GM21786 (cell line): Measurements from ENCODE around the gene RTBDN.
A peak's percentile ranks its signal among the peaks of the same experiment; 100 is the strongest.
"Not testable (repeated sequence)": the region's sequence is repeated elsewhere in the genome, so short reads cannot be mapped to it uniquely, and the experiment has no call there.

ENCODE experiments used
- ATAC-seq: cut with Tn5 transposase; IDR thresholded peaks from one replicate; pipeline ENCODE4 v1.9.1; 2021; ENCODE audit not compliant: unreplicated experiment

Gene RTBDN

DNA sequence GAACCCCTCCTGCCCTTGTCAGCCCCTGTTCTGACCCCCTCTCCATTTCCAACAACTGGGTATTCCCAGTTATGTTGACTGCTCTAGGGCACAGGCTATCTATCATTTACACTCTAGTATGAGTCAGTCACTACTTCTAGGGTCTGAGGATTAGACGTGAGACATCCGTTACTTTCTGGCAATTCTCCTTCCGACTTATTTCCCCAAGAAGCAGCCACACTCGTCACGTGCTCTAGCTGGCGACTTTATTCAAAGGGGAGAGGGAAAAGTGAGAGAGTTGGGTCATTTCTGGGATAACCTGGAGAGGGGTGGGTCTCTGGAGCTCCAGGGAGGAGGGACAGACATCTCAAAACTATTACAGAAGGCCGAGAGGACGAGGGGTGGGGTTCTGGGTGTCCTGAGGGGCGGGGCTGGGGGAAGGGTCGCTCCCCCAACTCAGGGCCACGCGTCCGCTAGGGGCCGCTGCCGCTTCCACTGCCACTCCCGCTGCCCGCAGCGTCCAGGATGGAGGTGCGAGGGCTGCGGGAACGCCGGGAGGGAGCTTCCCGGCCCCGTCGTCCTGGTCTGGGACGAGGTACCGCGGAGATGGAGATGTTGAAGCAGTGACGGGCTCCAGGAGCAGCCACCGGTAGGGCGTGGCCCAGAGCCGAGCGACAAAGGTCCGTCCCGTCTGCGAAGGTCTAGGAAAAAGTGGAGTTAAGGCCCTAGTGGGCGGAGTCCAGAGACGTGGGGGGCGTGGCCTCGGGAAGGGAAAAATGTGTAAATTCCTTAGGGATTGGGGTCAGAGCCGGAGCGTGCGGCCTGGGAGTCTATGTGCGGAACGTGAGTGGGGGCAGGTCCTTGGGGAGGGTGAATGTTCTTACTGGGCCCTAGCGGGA lies 8.9 kb downstream of the RTBDN start:
- ATAC-seq = no peak

DNA sequence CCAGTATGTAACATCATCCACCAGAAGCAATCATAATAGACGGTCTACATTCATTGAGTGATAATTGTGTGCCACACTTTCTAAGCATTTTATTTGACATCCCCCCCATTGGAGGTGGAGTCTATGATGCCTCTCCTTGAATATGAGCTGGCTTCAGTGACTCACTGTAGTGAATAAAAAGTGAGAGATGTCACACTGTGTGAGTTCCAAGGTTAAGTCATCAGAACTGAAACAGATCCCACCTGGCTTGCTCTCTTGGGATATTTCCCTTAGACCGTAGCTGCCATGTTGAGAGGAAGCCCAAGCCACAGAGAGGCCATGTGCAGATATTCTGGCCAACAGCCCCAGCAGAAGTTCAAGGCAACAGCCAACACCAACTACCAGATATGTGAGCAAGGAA lies 12.6 kb downstream of the RTBDN start:
- ATAC-seq = no peak

DNA sequence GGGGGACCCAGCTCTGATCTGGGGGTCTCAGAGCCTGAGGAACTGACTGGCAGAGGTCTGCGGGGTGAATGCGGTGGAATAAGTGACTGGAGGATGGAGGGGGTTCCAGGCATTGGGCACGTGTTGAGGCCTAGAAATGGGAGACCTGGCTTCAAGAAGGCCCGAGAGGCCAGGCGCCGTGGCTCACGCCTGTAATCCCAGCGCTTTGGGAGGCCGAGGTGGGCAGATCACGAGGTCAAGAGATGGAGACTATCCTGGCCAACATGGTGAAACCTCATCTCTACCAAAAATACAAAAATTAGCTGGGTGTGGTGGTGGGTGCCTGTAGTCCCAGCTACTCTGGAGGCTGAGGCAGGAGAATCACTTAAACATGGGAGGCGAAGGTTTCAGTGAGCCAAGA lies 16.6 kb downstream of the RTBDN start:
- ATAC-seq = not testable (repeated sequence)

DNA sequence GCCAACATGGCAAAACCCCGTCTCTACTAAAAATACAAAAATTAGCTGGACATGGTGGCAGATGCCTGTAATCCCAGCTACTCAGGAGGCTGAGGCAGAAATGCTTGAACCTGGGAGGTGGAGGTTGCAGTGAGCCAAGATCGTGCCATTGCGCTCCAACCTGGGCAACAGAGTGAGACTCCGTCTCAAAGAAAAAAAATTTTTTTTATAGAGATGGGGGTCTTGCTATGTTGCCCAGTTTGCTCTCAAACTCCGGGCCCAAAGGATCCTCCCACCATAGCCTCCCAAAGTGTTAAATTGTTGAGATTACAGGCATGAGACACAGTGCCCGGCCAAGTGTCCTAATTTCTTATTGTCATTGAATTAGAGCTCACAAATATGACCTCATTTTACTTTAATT lies 17.2 kb downstream of the RTBDN start:
- not testable (repeated sequence) for ATAC-seq

DNA sequence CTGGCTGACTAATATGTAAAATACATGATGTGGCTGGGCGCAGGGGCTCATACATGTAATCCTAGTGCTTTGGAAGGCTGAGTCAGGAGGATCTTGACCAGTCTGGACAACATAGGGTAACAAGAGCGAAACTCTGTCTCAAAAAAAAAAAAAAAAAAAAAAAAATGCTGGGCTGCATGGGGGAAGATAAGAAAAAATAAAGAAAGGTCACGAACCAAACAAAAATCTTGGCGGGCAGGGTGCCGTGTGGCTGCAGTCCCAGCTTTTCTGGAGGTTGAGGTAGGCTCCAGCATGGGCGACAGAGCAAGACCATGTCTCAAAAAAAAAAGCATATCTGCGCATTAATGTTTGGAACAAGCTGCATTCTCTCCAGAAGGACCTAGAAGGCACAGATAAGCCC lies 19.3 kb downstream of the RTBDN start:
- ATAC-seq = no peak

DNA sequence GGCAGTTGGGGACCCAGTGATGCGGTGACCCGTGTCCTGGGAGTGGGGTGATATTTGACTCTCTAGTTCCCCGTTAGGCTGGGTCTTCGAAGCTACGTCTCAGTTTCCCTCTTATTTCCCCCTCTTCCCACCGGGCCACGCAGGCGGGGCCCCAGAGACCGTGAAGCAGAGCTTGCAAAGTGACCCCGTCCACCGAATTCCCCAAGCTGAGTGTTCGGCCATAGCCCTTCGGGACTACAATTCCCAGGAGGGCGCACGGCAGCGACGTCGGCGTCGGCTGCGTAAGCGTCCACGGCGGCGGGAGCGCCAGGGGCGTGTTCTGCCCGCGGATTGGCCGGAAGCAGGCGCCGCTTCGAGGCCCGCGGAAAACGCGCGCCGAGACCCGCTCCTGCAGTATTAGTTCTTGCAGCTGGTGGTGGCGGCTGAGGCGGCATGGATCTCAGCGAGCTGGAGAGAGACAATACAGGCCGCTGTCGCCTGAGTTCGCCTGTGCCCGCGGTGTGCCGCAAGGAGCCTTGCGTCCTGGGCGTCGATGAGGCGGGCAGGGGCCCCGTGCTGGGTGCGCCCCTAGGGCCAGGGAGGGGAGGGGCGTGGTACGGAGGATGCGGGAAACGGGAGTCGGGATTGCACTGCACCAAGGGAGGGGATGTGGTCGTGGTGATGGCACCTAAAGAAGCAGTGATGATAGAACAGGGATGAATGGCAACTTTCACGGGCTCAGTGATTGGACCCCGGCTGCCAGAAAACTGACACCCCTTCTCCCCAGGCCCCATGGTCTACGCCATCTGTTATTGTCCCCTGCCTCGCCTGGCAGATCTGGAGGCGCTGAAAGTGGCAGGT lies 27.9 kb downstream of the RTBDN start, which contains the start of gene RNASEH2A:
Gene RNASEH2A, plus strand, starts transcription at position 343 of the 840 bp plus-strand sequence. Its CDS starts 90 bp downstream, at position 433.
- ATAC-seq = peak; percentile 55

DNA sequence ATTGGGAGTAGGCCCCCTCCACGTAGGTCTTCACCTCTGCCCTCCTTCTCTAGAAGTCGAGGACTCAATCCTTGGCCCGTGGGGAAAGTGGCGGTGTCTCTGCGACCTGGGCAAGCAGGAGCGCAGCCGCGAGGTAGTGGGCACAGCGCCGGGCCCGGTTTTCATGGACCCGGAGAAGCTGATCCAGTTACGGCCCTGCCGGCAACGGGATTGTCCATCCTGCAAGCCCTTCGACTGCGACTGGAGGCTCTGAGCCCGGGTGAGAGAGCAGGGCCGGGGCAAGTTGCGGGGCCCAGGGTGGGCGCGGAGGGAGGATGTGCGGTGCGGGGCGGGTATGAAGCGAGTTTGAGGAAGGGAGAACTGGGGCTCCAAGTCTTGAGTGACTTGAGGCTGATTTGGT lies 30.3 kb downstream of the RTBDN start:
- no peak for ATAC-seq

DNA sequence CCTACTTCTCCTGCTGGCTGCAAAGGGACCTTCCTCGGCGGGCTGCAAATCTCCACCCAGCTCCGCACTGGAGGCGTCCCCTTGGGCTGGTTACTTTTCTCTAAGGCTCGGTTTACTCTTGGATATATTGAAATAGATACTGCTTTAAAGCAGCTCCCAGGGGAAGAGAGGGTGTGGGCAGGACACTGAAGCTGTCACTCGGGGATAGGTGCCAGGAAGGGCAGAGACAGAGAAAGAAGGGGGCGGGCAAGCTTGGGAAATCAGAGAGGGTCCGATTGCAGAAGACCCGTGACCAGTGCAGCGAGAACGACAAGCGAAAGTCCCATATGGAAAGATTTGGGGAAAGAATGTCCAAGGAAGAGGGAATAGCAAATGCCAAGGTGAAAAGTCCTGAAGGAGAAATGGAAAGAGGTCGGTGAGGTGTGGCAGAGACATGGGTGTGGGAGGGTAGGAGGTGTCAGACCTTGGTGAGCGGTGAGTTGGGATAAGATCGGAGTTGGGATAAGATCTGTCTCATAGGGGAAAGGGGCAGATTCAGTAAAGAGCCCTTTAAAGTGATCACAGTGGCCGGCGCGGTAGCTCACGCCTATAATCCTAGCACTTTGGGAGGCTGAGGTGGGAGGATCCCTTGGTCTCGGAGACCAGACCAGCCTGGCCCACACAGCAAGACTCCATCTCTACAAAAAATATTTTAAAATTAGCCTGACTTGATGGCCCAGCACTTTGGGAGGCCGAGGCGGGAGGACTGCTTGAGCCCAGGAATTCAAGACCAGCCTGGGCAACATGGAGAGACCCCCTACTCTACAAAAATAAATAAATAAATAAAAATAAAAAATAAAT lies 31.9 kb downstream of the RTBDN start:
- no peak for ATAC-seq

DNA sequence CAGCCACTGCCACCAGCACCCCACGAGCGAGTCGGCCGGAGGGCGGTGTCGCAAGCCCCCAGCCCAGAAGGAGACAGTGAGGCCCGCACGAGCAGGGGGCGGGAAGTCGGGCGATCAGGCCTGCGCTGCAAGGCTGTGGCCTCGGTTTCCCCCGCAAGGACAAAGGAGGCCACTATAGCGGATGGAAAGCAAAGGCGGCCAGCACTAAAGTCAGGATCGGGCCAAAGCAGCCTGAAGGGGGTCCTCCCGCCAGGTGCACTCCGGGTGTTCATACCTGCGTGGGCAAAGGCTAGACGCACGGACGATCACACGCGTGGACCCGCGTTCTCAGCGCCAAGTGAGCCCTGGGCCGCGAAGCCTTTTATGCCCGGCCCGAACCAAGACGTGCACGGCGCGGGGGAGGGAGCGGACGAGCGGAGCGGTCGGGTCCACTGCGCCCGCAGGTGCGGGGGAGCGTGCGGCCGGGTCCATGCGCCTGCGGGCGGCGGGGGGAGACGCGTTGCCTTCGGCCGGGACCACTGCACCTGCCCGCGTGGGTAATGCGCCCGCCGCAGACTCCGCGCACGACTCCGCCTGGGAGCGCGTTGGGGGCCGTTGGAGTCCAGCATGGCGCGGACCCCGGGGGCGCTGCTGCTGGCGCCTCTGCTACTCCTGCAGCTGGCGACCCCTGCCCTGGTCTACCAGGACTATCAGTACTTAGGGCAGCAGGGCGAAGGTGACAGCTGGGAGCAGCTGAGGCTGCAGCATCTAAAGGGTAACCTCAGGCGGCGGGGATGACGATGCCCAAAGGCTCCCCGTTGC lies 32.7 kb downstream of the RTBDN start, which contains the start of the genes PRDX2 and THSD8:
Gene PRDX2, minus strand, starts transcription at position 335 of the 801 bp plus-strand sequence. CDS start 539 bp downstream, outside the sequence.
Gene THSD8, plus strand, starts transcription at position 604 of the 801 bp plus-strand sequence. Its CDS starts 3 bp downstream, at position 607.
- no peak for ATAC-seq

DNA sequence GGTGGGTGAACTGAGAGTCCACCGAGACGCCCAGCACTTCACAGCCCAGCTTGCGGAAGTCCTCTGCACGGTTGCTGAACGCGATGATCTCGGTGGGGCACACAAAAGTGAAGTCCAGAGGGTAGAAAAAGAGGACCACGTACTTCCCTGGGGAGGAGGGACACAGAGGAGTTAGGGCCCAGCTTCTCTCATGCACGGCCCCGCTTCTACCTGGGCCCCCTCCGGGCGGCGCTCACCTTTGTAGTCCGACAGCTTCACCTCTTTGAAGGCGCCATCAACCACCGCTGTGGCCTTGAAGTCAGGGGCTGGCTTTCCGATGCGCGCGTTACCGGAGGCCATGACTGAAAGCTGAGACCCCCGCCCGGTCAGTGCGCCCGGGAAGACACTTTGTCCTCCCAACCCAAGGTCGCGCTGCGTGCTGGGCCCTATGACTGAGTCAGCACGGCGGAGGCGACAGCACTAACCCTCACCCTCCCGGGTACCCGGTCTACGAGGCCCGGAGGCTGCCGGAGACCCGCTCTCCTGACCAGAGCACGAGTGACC lies 33.4 kb downstream of the RTBDN start:
- no peak for ATAC-seq

DNA sequence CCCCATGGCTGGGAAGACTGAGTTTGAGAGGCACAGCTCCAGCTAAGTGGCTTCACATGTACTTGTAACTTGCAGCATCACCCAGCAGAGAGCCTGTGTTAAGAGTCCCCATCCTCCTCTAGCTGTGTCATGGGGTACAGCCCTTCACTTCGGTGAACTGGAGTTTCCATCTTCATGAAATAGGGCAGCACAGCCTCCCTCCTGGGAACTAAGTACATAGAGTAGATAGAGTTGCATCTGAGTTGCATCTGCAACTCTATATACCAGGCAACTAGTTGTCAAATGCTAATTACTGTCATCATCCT lies 34.0 kb downstream of the RTBDN start:
- no peak for ATAC-seq

DNA sequence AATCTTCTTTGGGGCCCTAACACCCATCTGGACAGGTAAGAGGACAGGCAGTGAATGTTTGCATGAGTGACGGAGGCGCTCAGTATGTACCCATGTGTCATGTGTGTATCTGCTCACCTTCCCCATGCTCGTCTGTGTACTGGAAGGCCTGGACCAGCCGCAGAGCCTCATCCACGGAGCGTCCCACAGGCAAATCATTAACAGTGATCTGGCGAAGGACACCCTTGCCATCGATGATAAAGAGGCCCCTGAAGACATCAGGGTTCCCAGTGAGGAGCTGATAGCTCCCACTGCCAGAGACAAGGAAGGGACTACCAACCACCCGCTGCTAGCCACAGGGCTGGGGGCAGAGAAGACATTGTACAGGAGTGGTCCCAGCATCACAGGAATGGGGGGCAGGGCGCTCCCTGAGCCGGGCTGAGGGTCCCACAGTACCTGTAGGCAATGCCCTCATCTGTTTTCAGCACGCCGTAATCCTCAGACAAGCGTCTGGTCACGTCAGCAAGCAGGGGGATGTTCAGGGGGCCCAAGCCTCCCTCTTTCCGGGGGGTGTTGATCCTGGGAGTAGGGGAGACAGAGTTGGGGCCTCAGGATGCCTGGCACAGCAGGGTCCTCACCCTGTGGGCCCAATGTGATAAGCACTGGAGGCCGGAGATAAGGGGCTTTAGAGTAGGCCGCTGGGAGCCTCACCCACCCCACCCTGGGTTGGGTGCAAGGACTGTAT lies 34.5 kb downstream of the RTBDN start:
- no peak for ATAC-seq

DNA sequence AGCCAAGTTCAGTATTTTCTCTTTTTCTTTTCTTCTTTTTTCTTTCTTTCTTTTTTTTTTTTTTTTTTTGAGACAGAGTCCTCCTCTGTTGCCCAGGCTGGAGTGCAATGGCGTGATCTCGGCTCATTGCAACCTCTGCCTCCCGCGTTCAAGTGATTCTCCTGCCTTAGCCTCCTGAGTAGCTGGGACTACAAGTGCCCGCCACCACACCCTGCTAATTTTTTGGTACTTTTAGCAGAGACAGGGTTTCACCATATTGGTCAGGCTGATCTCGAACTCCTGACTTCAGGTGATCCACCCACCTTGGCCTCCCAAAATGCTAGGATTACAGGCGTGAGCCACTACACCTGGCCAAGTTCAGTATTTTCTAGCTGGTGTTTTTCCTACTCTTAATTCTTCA lies 36.8 kb downstream of the RTBDN start:
- not testable (repeated sequence) for ATAC-seq

DNA sequence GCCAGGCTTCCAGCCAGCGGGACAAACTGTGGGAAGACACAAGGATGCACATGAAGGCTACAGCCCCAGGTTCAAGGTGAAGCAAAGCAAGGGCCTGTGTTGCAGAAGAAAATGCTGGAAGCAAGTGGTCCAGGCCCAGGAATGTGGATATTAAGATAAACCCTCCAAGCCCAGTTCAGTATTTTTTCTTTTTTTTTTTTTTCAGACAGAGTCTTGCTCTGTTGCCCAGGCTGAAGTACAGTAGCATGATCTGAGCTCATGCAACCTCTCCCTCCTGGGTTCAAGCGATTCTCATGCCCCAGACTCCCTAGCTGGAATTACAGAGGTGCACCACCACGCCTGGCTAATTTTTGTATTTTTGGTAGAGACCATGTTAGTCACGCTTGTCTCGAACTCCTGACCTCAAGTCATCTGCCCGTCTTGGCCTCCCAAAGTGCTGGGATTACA lies 37.2 kb downstream of the RTBDN start:
- no peak for ATAC-seq

DNA sequence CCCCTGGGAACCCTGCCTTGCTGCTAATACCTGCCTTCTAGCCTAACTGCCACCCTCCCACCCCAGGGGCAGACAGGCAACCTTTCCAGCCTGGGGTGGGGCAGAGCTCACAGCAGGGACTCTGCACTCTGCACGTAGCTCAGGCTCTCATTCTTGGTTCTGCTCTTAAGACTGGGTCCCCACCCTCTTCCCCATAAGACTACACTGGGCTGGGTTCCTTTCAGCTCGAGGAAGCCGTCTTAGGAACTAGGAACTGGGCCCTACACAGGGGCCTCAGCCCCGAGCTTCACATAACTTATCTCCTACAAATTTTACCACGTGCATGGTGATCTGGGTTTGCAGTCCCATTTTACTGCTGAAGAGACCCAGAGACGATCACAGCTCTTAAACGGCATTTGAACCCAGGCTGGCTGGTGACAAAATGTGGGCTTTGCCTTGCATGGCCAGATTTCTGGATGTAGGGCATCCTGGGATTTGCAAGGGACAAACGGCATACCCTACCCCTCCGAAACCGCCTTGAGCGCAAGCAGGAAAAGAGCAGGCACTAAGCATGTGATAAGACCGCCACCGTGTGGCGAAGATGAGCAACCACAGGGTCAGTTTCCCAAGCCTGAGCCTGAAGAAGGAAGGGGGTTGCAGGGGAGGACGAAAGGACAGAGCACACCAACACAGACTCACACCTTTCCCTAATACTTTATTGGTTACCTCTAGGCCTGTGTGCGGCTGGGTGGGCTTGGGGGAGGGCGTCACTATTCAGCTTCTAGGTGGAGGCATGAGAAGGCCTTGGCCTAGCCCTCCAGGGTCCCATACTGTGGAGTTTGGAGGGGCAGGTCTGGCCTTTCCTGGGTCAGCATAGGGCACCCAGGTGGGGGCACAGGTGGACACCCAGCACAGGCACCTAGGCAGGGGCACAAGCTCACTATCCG lies 38.0 kb downstream of the RTBDN start:
- ATAC-seq = no peak

DNA sequence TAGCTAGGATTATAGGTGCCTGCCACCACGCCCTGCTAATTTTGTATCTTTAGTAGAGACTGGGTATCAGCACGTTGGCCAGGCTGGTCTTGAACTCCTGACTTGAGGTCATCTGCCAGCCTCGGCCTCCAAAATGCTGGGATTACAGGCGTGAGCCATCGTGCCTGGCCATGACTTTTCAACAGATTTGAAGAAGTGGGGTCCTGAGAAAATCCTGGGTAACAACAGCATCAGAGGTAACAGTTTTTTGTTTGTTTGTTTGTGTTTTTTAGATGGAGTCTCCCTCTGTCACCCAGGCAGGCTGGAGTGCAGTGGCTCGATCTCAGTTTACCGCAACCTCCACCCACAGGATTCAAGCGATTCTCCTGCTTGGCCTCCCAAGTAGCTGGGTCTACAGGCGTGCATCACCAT lies 39.4 kb downstream of the RTBDN start:
- no peak for ATAC-seq

DNA sequence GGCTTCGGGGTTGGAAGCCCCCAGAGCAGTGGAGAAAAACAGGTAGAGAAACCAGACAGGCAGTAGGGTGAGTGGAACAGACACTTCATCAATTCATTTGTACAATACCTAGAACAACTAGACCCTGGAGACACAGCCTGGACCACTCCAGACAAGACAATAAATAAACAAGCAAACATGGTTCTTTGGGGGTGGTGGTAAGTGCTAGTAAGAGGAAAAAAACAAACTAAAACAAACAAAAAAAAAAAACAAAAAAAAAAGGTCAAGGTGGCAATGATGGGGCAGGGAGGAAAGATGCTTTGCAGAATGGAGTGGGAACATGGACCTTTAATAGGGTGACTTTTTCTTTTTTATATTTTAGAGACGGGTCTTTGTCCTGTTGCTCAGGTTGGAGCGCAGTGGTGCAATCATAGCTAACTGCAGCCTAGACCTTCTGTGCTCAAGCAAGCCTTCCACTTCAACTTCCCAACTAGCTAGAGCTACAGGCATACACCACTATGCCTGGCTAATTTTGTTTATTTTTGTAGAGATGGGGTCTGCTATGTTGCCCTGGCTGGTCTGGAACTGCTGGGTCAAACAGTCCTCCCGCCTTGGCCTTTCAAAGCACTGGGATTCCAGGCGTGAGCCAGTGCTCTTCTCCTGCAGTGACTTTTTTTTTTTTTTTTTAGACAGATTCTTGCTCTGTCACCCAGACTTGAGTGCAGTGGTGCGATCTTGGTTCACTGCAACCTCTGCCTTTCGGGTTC lies 40.0 kb downstream of the RTBDN start:
- ATAC-seq = no peak
